SH-SY5Y (cell line): ENCODE measurements around the gene DCAF15.

Experiments
- GATA2 ChIP-seq: IDR thresholded peaks from 2 replicates; pipeline ENCODE4 v1.6.1; 2011; ENCODE audit warnings: mild to moderate bottlenecking, low read depth, low read length
- GATA3 ChIP-seq: IDR thresholded peaks from 2 replicates; pipeline ENCODE4 v1.6.1; 2011; ENCODE audit warnings: low read depth, mild to moderate bottlenecking, low read length, moderate library complexity

The DCAF15 gene, protein sequence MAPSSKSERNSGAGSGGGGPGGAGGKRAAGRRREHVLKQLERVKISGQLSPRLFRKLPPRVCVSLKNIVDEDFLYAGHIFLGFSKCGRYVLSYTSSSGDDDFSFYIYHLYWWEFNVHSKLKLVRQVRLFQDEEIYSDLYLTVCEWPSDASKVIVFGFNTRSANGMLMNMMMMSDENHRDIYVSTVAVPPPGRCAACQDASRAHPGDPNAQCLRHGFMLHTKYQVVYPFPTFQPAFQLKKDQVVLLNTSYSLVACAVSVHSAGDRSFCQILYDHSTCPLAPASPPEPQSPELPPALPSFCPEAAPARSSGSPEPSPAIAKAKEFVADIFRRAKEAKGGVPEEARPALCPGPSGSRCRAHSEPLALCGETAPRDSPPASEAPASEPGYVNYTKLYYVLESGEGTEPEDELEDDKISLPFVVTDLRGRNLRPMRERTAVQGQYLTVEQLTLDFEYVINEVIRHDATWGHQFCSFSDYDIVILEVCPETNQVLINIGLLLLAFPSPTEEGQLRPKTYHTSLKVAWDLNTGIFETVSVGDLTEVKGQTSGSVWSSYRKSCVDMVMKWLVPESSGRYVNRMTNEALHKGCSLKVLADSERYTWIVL

DNA sequence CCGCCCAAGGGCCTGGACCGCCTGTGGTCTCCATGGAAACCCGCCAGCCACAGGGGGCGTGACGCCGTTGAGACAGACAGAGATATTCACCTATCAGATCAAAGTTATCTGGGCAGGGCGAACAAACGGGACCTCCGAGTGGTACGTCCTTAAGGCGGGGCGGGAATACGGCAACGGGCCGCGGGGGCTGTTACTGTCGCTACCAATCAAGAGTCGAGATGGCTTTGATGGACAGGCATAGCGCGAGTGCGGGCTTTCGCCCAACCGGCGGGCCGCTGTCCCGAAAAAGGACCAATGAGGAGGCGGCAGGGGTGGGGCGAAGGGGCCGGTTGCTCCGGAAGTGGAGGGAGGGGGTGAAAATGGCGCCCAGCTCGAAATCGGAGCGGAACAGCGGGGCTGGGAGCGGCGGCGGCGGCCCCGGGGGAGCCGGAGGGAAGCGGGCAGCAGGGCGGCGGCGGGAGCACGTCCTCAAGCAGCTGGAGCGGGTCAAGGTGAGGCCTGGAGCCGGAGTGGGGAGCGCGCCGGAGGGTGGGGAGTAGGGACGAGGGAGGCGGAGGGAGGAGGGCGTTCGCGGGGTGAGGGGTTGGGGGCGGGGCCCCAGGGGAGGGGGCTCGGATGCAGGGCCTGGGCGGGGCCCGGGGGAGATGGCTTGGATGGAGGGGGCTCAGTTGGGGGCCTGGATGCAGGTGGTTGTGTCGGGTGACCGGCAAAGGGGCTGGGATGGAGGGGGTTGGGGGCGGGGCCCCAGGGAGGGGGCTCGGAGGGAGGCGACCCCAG, at the start of gene DCAF15:
Gene DCAF15, plus strand, starts transcription at position 356 of the 777 bp plus-strand sequence. Its CDS starts 4 bp downstream, at position 360.
- TF ChIP-seq GATA3 (no peak), GATA2 (no peak)

DNA sequence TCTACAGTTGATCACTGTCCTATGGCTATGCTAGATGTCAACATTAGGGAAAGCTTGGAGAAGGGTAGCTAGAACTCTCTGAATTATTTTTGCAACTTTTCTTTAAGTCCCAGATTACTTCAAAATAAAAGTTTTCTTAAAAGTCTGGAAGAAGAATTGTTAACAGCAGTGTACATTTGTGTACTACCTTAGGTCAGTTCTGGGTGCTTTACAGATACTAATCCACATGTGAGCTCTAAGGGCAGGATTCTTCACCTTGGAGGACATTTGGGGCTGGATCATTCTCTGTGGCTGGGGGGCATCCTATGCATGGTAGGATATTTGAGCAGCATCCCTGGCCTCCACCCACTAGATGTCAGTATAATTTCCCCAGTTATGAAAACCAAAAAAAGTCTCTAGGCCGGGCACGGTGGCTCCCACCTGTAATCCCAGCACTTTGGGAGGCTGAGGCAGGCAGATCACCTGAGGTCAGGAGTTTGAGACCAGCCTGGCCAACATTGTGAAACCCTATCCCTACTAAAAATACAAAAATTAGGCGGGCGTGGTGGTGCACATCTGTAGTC, 49.2 kb upstream of the DCAF15 start:
- no peak for TF ChIP-seq GATA3
- TF ChIP-seq GATA2, result no peak

DNA sequence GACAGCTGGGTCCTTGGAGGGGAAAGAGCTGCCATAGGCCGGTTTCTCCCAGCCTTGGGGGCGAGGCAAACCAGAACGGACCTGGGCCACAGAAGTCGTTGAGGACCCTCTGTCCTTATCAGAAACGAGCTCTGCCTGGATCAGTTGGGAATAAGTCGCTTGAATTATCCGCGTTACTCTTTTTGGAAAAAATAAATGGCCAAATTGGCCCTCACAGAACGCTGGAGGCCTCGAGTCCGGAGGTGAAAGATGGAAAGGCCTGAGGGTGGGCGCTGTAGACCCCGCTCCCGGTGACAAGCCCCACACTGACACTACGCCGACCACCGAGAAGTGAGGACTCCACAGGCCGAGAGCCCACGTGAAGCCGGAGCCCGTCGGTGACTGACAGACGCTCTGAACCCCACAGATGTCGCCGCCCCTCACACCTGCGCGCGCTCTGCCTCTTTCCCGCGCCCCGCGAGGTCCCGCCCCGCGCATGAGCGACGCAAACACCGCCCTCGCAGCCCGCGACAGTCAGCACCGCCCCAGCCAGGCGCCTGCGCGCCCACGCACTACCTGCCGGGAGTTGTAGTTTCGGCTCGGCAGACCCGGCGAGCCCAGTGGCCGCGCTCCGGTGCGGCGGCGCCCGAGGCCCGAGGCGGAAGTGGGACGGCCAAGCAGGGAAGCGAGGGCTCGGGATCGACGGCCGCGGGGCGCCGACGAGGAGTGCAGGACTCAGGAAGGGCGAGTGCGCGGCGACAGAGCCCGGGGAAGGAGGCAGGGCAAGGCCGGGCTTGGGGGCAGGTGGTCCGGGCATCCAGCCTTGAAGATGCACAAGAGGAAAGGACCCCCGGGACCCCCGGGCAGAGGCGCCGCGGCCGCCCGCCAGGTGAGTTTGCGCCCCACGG, 46.4 kb upstream of the DCAF15 start, which contains the start of the genes BRME1 and CC2D1A:
Gene BRME1, minus strand, starts transcription at position 484 of the 887 bp plus-strand sequence. CDS start 1,225 bp downstream, outside the sequence.
Gene CC2D1A, plus strand, starts transcription at position 568 of the 887 bp plus-strand sequence. Its CDS starts 241 bp downstream, at position 809.
- no peak for TF ChIP-seq GATA2
- TF ChIP-seq GATA3, result no peak

DNA sequence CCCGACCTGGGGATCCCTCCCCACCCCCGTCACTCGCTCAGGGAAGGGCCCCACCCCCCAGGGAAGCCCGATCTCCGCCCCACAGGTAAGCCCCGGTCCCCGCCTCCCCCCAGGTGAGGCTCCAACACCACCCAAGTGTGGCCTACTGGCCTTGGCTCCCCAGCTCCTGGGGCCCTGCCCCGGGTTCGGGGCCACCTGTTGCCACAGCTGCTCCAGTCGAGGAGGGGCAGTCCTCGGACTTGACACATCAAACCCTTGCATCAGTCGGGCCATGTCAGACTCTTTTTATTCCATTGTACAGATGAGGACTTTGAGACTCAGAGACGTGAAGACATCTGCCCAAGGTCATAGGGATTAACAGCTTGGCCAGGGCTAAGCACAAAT, 45.8 kb upstream of the DCAF15 start:
- TF ChIP-seq GATA2 (no peak), GATA3 (no peak)

DNA sequence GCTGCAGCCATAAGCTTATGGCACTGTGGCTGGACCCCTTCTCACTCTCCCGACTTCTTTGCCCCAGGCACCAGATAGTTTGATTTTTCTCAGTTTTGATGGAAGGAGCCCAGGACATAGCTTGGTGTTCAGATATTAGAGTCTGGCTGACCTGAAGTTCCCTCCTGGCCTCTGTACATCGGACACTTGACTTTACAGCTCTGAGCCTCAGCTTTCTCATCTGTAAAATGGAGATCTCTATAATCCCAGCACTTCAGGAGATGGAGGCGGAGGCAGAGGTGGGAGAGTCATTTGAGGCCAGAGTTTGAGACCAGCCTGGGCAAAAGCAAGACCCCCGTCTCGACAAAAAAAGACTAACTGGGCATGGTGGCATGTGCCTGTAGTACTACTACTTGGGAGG, 45.4 kb upstream of the DCAF15 start:
- TF ChIP-seq GATA2 (no peak), GATA3 (no peak)

DNA sequence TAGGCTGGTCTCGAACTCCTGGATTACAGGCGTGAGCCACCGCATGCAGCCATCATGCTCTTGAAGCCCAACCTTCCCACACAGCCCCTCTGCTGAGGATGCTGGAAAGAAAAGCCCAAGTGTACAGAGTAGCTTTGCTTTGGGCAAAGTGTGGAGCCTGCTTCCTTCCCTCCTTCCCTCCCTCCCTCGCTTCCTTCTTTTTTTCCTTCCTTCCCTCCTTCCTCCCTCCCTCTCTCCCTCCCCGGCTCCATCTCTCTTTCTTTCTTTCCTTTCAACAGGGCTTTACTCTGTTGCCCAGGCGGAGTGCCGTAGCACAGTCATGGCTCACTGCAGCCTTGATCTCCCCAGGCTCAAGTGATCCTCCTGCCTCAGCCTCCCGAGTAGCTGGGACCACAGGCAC, 43.6 kb upstream of the DCAF15 start:
- no peak for TF ChIP-seq GATA3
- TF ChIP-seq GATA2, result no peak

DNA sequence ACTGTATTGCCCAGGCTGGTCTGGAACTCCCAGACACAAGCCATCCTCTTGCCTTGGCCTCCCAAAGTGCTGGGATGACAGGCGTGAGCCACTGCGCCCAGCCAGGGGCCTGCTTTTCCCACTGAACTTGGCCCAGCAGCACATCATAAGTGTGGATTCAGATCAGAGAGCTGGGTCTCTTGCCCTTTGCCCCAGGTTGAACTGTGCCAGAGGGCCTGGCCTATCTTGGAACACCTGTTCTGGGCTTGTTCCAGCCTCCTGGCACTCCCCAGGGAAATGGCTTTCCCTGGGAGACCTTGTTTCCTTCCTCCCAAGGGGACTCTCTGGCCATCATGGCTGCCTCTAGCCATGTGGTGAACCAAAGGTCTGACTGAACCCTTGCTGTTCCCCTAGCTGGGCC, 42.9 kb upstream of the DCAF15 start:
- TF ChIP-seq GATA2 (no peak), GATA3 (no peak)

DNA sequence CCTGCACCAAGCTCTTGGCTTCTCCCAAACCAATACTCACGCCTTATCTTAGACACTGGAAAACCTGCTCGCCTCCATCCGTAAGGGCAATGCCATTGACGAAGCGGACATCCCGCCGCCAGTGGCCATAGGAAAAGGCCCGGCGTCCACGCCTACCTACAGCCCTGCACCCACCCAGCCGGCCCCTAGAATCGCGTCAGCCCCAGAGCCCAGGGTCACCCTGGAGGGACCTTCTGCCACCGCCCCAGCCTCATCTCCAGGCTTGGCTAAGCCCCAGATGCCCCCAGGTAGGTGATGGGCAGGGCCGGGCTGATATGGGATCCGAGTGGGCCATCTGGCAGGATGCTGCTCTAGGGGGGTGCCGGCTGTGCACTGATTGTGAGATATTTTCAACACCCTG, 39.0 kb upstream of the DCAF15 start:
- TF ChIP-seq GATA3, result no peak
- no peak for TF ChIP-seq GATA2

DNA sequence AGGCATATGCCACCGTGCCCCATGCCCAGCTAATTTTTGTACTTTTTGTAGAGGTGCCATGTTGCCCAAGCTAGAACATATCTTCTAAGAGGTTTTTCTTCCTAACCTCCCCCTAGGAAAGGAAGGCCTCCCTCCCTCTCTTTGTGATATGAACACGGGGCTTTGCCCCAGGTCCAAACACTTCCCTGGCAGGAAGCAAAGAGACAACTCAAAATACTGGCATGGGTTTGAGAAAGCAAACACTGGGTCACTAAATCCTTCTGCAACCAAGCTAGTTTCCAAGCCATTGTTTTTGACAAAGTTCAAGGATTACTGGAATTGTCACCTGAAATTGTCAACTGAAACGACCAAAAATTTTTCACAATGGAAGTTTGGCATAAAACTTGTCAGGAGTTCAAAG, 37.5 kb upstream of the DCAF15 start:
- no peak for TF ChIP-seq GATA2
- no peak for TF ChIP-seq GATA3

DNA sequence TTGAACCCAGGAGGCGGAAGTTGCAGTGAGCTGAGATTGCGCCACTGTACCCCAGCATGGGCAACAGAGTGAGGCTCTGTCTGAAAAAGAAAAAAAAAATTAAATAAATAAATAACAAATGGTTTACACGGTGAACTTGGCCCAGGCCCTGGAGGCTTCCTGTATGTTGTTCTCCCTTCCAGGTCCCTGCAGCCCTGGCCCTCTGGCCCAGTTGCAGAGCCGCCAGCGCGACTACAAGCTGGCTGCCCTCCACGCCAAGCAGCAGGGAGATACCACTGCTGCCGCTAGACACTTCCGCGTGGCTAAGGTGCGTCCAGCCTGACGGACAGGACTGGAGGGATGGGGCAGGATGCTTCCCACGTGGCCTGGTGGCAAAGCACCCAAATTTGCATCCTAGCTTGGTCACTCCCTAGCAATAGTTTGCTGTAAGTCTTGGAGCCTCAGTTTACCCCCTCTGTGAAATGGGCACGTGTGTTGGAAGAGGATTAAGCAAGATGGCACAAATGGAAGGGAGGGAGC, 34.4 kb upstream of the DCAF15 start:
- TF ChIP-seq GATA3, result no peak
- TF ChIP-seq GATA2, result no peak

DNA sequence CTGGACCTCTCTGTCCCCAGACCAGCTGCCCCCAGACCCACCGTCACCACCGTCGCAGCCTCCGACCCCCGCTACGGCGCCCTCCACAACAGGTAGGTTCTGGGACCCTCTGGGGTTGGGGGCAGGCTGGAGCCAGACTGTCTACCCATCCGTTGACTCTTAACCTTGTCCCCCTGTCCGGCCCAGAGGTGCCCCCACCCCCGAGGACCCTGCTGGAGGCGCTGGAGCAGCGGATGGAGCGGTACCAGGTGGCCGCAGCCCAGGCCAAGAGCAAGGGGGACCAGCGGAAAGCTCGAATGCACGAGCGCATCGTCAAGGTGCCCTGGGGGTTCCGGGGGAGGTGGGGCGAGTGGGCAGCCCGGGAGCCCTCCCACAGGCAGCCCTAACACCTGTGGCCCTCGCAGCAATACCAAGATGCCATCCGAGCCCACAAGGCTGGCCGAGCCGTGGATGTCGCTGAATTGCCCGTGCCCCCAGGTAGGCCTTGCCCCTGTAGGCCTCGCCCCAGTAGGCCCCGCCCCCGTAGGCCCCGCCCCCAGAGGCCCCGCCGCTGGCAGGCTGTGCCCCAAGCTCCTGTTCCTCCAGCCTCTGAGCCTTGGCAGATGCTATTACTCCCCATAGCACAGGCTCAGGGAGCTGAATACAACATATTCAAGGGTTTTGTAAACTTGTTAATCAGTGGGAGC, 33.4 kb upstream of the DCAF15 start:
- no peak for TF ChIP-seq GATA2
- TF ChIP-seq GATA3, result no peak

DNA sequence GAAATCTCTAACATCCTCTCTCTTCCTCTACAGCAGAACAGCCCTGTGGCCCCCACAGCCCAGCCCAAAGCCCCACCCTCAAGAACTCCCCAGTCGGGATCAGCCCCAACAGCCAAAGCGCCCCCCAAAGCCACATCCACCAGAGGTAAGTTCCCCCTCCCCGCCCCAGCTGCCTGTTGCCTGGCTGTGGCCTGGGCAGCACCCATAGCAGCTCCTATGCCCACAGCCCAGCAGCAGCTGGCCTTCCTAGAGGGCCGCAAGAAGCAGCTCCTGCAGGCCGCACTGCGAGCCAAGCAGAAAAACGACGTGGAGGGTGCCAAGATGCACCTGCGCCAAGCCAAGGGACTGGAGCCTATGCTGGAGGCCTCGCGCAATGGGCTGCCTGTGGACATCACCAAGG, 31.8 kb upstream of the DCAF15 start:
- TF ChIP-seq GATA3, result no peak
